Nasal cavity respiratory epithelium epithelial cell of viscerocranial mucosa (primary cell): ENCODE measurements around the gene PTGES3. TPM values are rescaled to one million over a fixed set of nuclear protein-coding genes. Genes with fewer than 3 reads are reported as not detected.

ENCODE experiments used
- total RNA-seq: library from RNA; depleted of rRNA; stranded (reverse); fragments of >200 nt; gene quantifications from 2 replicates; pipeline ENCODE4 v1.2.3, GENCODE V29; 2014

The PTGES3 gene
- total RNA-seq: 96.0 and 140 TPM in 2 replicates

GRCh38 chr12:56688129-56688845 is at the start of gene PTGES3:
Gene PTGES3 (minus strand): TSS chr12:56688284. CDS start chr12:56687999, 285 bp downstream.

GRCh38 chr12:56724972-56725722 is 37.1 kb upstream of the PTGES3 start, which contains the start of gene NACA:
Gene NACA (minus strand): TSS chr12:56725299. CDS start chr12:56724521, 778 bp downstream.

GRCh38 chr12:56645717-56646446 is 42.2 kb downstream of the PTGES3 start, which contains the start of gene ATP5F1B:
Gene ATP5F1B (minus strand): TSS chr12:56645984. CDS start chr12:56645963, 21 bp downstream.

GRCh38 chr12:56630180-56630632 is 57.9 kb downstream of the PTGES3 start, which contains the start of gene BAZ2A:
Gene BAZ2A (minus strand): TSS chr12:56630326. CDS start chr12:56617530, 12,796 bp downstream.

Other genes with a start within 250 kb of the PTGES3 start
- 6.8 and 7.1 TPM in 2 replicates for gene TIMELESS, start 238.9 kb downstream of the PTGES3 start, total RNA-seq
- not detected in 2 replicates for gene MIP, start 233.6 kb downstream of the PTGES3 start, total RNA-seq
- 1.0 and 1.1 TPM in 2 replicates for gene SPRYD4, start 219.7 kb downstream of the PTGES3 start, total RNA-seq
- gene GLS2, start 200.1 kb downstream of the PTGES3 start, total RNA-seq: 2.8 and 7.2 TPM in 2 replicates
- 18.1 and 21.5 TPM in 2 replicates for gene RBMS2, start 166.5 kb downstream of the PTGES3 start, total RNA-seq
- gene BAZ2A, start 58.0 kb downstream of the PTGES3 start, total RNA-seq: 17.1 and 40.9 TPM in 2 replicates
- 549 and 568 TPM in 2 replicates for gene ATP5F1B, start 42.3 kb downstream of the PTGES3 start, total RNA-seq
- 1,271 and 1,407 TPM in 2 replicates for gene NACA, start 37.0 kb upstream of the PTGES3 start, total RNA-seq
- 4.4 and 6.1 TPM in 2 replicates for gene PRIM1, start 64.0 kb upstream of the PTGES3 start, total RNA-seq
- under 0.01 and 1.6 TPM in 2 replicates for gene HSD17B6, start 75.0 kb upstream of the PTGES3 start, total RNA-seq
- 0.28 and 2.7 TPM in 2 replicates for gene SDR9C7, start 246.1 kb upstream of the PTGES3 start, total RNA-seq